Keratinocyte (primary cell): ENCODE results near the gene DRG1. TPM values are rescaled to one million over a fixed set of nuclear protein-coding genes. Genes with fewer than 3 reads are reported as not detected.

Source experiments
- DNase-seq: peaks from one replicate; pipeline ENCODE4 v3.0.0-alpha.2; 2011; ENCODE audit warnings: low read depth, missing footprints, low spot score
- FAIRE-seq: peaks from 2 replicates; lab custom pipeline; 2011; peaks lifted over from hg19 to GRCh38; lab: Jason Lieb, UNC
- H2AFZ ChIP-seq: 2 replicates; pipeline ENCODE4 v1.6.0; 2012; ENCODE audit warnings: low read length, control low read depth, inconsistent platforms; ENCODE audit not compliant: control insufficient read depth
- H3K27ac ChIP-seq: 2 replicates; pipeline ENCODE4 v1.5.1; 2011; ENCODE audit warnings: low read length; ENCODE audit not compliant: control insufficient read depth, insufficient read depth
- H3K27me3 ChIP-seq: 3 replicates; pipeline ENCODE4 v1.6.0; 2011; ENCODE audit warnings: low read length; ENCODE audit not compliant: control insufficient read depth, insufficient read depth; ENCODE audit errors: extremely low read depth
- H3K36me3 ChIP-seq, 2 experiments: 2 replicates in 1 of 2; 3 replicates in 1 of 2; pipeline ENCODE4 v1.5.1; 2011; ENCODE audit warnings: low read length in 2 of 2, mild to moderate bottlenecking in 1 of 2; ENCODE audit not compliant: control insufficient read depth in 2 of 2, insufficient read depth in 2 of 2; ENCODE audit errors: extremely low read depth in 1 of 2
- H3K4me1 ChIP-seq: 3 replicates; pipeline ENCODE4 v1.5.1; 2011; ENCODE audit warnings: low read length; ENCODE audit not compliant: control insufficient read depth, insufficient read depth; ENCODE audit errors: extremely low read depth
- H3K4me2 ChIP-seq: 3 replicates; pipeline ENCODE4 v1.6.0; 2011; ENCODE audit warnings: low read depth, low read length; ENCODE audit not compliant: control insufficient read depth, insufficient read depth; ENCODE audit errors: extremely low read depth
- H3K4me3 ChIP-seq, 3 experiments: fragments of 200-600 bp in 1 of 3; sonication (generic) in 1 of 3; 2 replicates in 2 of 3; 3 replicates in 1 of 3; pipeline ENCODE4 v1.5.1; 2011 to 2016; ENCODE audit warnings: low read length in 3 of 3, mild to moderate bottlenecking in 3 of 3, control low read depth in 2 of 3, inconsistent platforms in 1 of 3, low read depth in 1 of 3, mixed read lengths in 1 of 3, mixed run types in 1 of 3, moderate library complexity in 1 of 3; ENCODE audit not compliant: control insufficient read depth in 2 of 3, insufficient read depth in 2 of 3; ENCODE audit errors: extremely low read depth in 1 of 3
- H3K79me2 ChIP-seq: 2 replicates; pipeline ENCODE4 v1.6.0; 2012; ENCODE audit warnings: low read length; ENCODE audit not compliant: control insufficient read depth, insufficient read depth
- H3K9ac ChIP-seq: 3 replicates; pipeline ENCODE4 v1.6.0; 2011; ENCODE audit warnings: low read length; ENCODE audit not compliant: control insufficient read depth, insufficient read depth; ENCODE audit errors: extremely low read depth
- H3K9me1 ChIP-seq: 3 replicates; pipeline ENCODE4 v1.6.0; 2011; ENCODE audit warnings: low read length; ENCODE audit not compliant: control insufficient read depth, insufficient read depth; ENCODE audit errors: extremely low read depth
- H3K9me3 ChIP-seq: 2 replicates; pipeline ENCODE4 v1.5.1; 2012; ENCODE audit warnings: low read depth, low read length; ENCODE audit not compliant: control insufficient read depth
- H4K20me1 ChIP-seq: 3 replicates; pipeline ENCODE4 v1.6.0; 2011; ENCODE audit warnings: low read length; ENCODE audit not compliant: control insufficient read depth, insufficient read depth; ENCODE audit errors: extremely low read depth
- EZH2 ChIP-seq: IDR thresholded peaks from one replicate; pipeline ENCODE4 v1.6.1; 2012; ENCODE audit warnings: inconsistent platforms, mild to moderate bottlenecking, low read length, moderate library complexity
- dilution Hi-C: fragments of 300-500 bp; cut with MboI; formaldehyde crosslinking; loops from one replicate; pipeline ENCODE4 v1.7.0; 2020; ENCODE audit warnings: low sequenced_read_pairs; ENCODE audit not compliant: extremely low pct_ligation_motif_present
- polyA plus RNA-seq, 5 experiments: library from polyadenylated mRNA; depleted of rRNA in 3 of 5; stranded (reverse) in 3 of 5; stranded (forward) in 1 of 5; unstranded in 1 of 5; fragments of >200 nt; gene quantifications; 1 replicate in 1 of 5; 2 replicates in 3 of 5; 3 replicates in 1 of 5; pipeline versions ENCODE4 v1.2.1 to v1.2.3, GENCODE V29; 2011 to 2012; ENCODE audit warnings: missing spikeins in 2 of 5, low read depth in 1 of 5, low replicate concordance in 1 of 5
- TF ChIP-seq, protein P1 (sequence below), 3 experiments: IDR thresholded peaks in 1 of 3; conservative IDR thresholded peaks in 1 of 3; optimal IDR thresholded peaks in 1 of 3; 2 replicates in 2 of 3; 3 replicates in 1 of 3; pipeline versions ENCODE3 to v1.5.1; 2011; ENCODE audit warnings: low read length in 3 of 3, mild to moderate bottlenecking in 3 of 3, moderate library complexity in 2 of 3, control low read depth in 1 of 3, inconsistent platforms in 1 of 3; ENCODE audit not compliant: insufficient read depth in 2 of 3; ENCODE audit errors: extremely low read depth in 1 of 3

The DRG1 gene
- polyA plus RNA-seq, 1 donor (not counting 4 experiments of a cell fraction or from before 2014, with no cell fraction given), result 87.4 TPM

DNA sequence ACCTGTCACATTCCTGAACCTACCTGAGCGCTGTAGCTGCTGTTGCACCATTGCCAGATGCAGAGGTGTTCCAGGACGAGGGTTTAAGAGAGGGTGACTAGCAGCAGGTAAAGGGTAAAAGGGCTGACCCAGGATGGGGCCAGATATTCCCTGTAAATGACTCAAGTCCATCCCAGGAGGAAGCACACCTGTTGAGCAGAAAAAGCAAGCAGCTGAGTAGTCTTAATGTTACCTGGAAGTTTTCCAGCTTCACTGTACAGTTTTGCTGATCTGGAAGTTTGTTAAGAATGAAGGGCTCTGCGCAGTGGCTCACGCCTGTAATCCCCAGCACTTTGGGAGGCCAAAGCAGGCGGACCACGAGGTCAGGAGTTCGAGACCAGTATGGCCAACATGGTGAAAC lies 41.3 kb downstream of the DRG1 start:
- FAIRE-seq, result no peak
- no peak for DNase-seq
- H3K9me1 ChIP-seq, result no peaks in the 10 kb centered on the region
- H3K9me3 ChIP-seq, result no peaks in the 10 kb centered on the region
- no peak overlapping the region for H3K4me2 ChIP-seq
- no peaks in the 10 kb centered on the region for H4K20me1 ChIP-seq
- H3K79me2 ChIP-seq, result no peaks in the 10 kb centered on the region
- no peak overlapping the region for H3K9ac ChIP-seq
- dilution Hi-C loops, result no loop called here
- no peaks in the 10 kb centered on the region for H3K27me3 ChIP-seq
- peaks cover 37 to 43% of the 10 kb centered on the region in 2 experiments for H3K36me3 ChIP-seq
- H2AFZ ChIP-seq, result no peak overlapping the region
- H3K27ac ChIP-seq, result no peak overlapping the region
- H3K4me3 ChIP-seq, result no peak overlapping the region
- TF ChIP-seq EZH2, result no peak
- TF ChIP-seq, protein P1, sequence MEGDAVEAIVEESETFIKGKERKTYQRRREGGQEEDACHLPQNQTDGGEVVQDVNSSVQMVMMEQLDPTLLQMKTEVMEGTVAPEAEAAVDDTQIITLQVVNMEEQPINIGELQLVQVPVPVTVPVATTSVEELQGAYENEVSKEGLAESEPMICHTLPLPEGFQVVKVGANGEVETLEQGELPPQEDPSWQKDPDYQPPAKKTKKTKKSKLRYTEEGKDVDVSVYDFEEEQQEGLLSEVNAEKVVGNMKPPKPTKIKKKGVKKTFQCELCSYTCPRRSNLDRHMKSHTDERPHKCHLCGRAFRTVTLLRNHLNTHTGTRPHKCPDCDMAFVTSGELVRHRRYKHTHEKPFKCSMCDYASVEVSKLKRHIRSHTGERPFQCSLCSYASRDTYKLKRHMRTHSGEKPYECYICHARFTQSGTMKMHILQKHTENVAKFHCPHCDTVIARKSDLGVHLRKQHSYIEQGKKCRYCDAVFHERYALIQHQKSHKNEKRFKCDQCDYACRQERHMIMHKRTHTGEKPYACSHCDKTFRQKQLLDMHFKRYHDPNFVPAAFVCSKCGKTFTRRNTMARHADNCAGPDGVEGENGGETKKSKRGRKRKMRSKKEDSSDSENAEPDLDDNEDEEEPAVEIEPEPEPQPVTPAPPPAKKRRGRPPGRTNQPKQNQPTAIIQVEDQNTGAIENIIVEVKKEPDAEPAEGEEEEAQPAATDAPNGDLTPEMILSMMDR (optimal IDR thresholded peaks at IDR 0.05 in 1 of 3, IDR thresholded peaks at IDR 0.05 in 1 of 3, conservative IDR thresholded peaks at IDR 0.05 in 1 of 3; ENCODE audit: extremely low read depth in 1 of 3, insufficient read depth in 2 of 3, low read length in 3 of 3), result no peak
- peaks cover 12% of the 10 kb centered on the region for H3K4me1 ChIP-seq

GRCh38 chr22:31441652-31442051 lies 42.2 kb downstream of the DRG1 start:
- Histone ChIP-seq H3K4me1 (peaks cover 3% of the 10 kb centered on the region), H3K27me3 (no peaks in the 10 kb centered on the region), H3K9ac (no peak overlapping the region), H3K36me3 (peaks cover 29 to 39% of the 10 kb centered on the region in 2 experiments), H4K20me1 (no peaks in the 10 kb centered on the region), H3K4me2 (no peak overlapping the region), H3K79me2 (no peaks in the 10 kb centered on the region), H2AFZ (no peak overlapping the region), H3K27ac (no peak overlapping the region), H3K9me1 (no peaks in the 10 kb centered on the region), H3K4me3 (no peak overlapping the region), H3K9me3 (no peaks in the 10 kb centered on the region)
- dilution Hi-C loops, result no loop called here
- FAIRE-seq (no peak), DNase-seq (no peak)
- TF ChIP-seq, protein P1 (optimal IDR thresholded peaks at IDR 0.05 in 1 of 3, IDR thresholded peaks at IDR 0.05 in 1 of 3, conservative IDR thresholded peaks at IDR 0.05 in 1 of 3; ENCODE audit: extremely low read depth in 1 of 3, insufficient read depth in 2 of 3, low read length in 3 of 3), result no peak
